HG03280 (cell line): ENCODE results near the gene AK4.
"Not testable (repeated sequence)": the region's sequence is repeated elsewhere in the genome, so short reads cannot be mapped to it uniquely, and the experiment has no call there.

ENCODE experiments used
- ATAC-seq: cut with Tn5 transposase; IDR thresholded peaks from one replicate; pipeline ENCODE4 v1.9.1; 2021; ENCODE audit warnings: mild to moderate bottlenecking, moderate library complexity; ENCODE audit not compliant: unreplicated experiment

Gene AK4

DNA sequence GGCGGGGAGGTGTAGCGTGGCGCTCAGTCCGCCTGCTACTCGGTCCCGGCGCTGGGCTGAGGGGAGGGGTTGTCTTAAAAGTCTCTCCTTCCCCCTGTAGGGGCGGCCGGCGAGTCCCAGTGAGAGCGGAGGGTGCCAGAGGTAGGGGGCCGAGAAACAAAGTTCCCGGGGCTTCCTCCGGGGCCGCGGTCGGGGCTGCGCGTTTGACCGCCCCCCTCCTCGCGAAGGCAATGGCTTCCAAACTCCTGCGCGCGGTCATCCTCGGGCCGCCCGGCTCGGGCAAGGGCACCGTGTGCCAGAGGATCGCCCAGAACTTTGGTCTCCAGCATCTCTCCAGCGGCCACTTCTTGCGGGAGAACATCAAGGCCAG is at the start of gene AK4:
TSS of gene AK4 (plus strand) at position 26 of the 370 bp plus-strand sequence. CDS start at position 231, 205 bp downstream.
- ATAC-seq = peak; percentile 11

DNA sequence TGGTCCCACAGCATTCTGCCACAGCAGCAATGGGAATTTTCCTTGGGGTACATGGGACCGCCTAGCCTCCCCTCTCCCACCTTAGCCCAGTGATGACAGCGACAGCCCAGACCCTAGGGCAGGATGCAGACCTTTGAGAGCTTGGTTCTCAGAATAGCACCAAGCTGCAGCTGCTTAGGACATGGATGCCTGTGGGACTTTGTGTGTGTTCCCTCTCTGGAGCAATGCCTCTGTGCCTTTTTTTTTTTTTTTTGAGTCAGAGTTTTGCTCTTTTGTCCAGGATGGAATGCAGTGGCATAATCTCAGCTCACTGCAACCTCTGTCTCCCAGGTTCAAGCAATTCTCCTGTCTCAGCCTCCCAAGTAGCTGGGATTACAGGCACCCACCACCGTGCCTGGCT is 44.2 kb upstream of the AK4 start:
- ATAC-seq = no peak

DNA sequence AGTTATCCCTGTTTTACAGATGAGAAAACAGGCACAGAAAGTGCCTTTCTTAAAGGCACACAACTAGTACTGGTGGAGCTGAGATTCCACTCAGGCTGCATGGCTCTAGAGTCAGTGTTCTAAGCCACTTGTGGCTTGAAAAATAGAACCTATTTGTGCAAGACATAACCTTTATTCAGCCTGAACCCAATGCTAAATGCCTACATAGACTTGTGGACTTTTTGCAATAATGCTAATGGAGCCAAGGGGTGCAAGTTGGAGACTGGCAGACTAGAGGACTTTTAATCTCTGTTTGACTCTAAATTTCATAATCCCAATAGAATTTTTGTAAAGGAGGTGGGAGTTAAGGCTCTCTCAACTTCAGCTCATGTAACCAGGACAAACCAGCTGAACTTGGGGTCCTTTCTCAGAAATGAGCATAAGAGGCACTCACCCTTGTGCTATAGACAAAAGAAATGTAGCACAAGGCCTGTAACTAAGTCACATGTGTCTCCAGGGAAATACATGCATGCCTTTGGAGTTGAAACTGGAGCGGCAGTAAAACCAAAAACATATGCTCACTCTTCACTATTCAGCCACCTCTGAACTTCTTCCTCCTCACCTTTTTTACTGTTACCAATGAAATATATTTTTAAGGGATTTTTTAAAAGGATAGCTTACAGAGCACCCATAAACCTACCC is 43.0 kb upstream of the AK4 start:
- no peak for ATAC-seq

GRCh38 chr1:65105596-65105995 is 42.4 kb upstream of the AK4 start:
- ATAC-seq = no peak

DNA sequence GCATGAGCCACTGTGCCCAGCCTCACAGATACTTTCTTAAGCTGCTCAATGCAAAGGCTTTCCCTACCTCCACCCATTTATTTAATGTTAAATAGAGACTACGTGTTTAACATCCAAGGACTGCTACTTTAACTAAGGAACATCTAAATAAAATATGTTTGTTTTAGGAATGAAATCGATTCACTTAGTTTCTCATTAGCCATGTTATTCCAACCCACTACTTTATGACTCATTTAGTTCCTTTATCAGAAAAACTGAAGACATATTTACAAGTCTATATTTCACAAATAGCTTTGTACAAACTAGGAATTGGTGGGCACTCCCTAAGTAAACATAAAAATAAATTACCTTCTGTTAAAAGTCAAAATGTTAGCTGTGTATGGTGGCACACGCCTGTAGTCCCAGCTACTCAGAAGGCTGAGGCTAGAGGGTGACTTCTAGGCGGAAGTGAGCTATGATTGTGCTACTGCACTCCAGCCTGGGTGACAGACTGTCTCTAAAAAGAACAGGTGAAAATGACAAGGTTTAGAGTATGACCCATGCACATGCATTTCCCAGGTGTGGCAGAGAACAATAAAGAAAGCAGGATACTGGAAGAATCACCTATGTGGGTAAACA is 39.9 kb upstream of the AK4 start:
- no peak for ATAC-seq

DNA sequence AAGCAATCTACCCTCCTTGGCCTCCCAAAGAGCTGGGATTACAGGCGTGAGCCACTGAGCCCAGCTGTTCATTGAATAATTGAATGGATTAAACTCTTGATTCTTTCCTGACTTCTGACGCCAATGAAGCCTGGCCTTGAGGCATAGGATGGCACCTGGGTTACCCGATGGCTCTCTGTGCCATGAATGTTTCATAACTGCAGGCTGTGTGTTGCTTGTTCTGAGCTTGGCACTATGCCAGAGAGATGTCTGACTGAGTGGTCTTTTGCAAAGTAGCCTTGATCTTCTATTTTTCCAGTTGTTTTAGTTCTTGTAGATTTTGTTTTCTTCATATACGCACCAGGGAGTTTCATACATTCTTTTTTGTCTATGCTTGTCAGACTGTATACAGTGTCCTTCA is 38.5 kb upstream of the AK4 start:
- no peak for ATAC-seq

DNA sequence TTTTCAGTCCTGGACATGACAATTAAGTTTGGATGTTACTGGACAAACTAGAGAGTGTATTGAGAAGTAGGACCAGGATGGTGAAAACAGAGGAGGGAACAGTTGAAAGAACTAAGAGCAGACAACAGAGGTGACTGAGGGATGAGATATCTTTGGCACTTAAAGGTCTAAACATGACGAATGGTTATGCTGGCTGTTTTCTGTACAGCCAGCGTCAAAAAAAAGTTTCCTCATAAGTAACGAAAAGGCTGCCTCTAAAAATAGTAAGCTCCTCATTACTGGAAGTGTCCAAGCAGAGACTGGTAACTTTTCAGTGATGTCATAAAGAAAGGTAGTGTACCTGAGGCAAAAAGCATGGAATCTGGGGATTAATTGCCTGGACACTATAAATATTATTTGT is 35.2 kb upstream of the AK4 start:
- no peak for ATAC-seq

GRCh38 chr1:65113298-65113697 is 34.7 kb upstream of the AK4 start:
- no peak for ATAC-seq

GRCh38 chr1:65114322-65114721 is 33.7 kb upstream of the AK4 start:
- no peak for ATAC-seq

DNA sequence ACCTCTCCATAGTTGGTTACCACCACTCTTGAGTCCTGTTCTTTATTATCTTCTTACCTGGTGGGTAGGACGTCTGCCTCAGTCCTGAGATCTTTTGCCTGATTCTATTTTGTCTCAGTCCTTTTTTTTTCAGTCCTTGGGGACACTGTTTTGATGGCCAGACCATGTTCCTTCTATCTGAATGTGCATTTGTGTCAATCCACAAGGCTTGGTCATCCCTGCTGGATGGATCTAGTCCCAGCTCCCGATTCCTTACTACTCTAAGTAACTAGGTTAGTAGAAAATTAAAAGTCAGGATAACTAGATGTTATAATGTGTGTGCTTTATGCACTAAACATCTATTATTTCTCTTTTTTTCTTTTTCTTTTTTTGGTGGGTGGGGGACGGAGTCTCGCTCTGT is 28.1 kb upstream of the AK4 start:
- ATAC-seq = no peak

- ATAC-seq = not testable (repeated sequence)
These were observed 18.9 kb upstream of the AK4 start for GRCh38 chr1:65129104-65129503.

- no peak for ATAC-seq
These were observed 9.5 kb upstream of the AK4 start for GRCh38 chr1:65138524-65138923.

DNA sequence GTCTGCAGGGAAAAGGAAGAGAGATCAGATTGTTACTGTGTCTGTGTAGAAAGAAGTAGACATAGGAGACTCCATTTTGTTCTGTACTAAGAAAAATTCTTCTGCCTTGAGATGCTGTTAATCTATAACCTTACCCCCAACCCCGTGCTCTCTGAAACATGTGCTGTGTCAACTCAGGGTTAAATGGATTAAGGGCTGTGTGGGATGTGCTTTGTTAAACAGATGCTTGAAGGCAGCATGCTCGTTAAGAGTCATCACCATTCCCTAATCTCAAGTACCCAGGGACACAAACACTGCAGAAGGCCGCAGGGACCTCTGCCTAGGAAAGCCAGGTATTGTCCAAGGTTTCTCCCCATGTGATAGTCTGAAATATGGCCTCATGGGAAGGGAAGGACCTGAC is 8.2 kb upstream of the AK4 start:
- ATAC-seq = not testable (repeated sequence)

DNA sequence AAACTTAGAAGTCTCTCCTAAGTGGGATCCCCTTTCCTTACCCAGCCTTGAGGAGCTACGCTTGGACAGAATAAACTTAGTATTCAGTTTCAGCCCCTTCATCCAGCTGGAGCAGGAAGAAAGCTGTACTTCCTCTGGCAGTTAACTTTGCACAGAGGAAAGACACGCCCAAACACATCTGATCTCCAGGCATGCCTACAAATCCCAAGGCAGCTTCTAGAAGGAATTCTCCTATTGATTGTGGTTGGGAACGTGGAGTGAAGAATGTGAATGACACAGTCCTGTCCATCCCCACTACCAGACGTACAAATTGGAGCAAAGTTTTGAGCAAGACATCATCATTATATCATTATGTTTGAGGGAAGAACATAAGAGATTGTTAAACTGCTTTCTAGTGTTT is 6.6 kb upstream of the AK4 start:
- no peak for ATAC-seq

- no peak for ATAC-seq
These were observed 6.1 kb upstream of the AK4 start for GRCh38 chr1:65141918-65142317.

GRCh38 chr1:65143112-65143658 is 4.8 kb upstream of the AK4 start:
- ATAC-seq = not testable (repeated sequence)

- no peak for ATAC-seq
These were observed 1.0 kb upstream of the AK4 start for GRCh38 chr1:65146908-65147423.

DNA sequence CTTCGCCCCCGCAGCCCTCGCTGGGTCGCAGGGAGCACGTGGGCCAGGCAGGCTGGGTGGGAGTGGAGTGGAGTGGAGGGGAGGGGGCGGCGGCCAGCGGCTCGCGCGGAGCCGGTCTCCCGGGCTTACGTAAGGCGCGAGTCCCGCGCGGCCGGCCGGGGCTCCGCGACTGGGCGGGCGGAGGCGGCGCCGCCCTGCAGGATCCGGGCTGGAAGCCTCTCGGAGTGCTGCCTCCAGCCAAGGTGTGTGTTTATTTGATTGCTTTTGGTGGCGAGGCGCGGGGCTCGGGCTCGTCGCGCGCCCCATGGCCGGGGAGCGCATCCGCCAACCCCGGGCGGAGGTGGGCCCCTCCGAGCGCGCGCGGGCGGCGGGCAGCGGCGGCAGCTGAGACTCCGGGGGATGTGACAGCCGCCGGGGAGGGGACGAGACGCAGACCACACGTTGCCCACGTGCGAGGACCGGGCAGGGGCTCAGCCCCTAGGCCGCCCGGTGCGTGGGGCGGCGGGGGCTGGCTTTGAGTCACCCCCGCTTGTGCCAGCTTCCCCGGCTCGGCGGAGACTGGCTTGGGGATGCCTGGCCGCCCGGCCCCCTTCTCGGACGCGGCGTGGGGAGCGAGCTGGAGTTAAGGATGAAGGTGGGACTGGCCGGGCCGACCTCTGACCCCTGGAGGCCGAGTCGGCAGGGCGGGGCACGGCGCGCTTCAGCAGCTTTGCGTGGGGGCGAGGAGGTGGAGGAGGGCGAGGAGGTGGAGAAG is 402 bp upstream of the AK4 start:
- peak; percentile 65 for ATAC-seq

GRCh38 chr1:65148548-65149350 is 746 bp downstream of the AK4 start:
- ATAC-seq = peak; percentile 65

DNA sequence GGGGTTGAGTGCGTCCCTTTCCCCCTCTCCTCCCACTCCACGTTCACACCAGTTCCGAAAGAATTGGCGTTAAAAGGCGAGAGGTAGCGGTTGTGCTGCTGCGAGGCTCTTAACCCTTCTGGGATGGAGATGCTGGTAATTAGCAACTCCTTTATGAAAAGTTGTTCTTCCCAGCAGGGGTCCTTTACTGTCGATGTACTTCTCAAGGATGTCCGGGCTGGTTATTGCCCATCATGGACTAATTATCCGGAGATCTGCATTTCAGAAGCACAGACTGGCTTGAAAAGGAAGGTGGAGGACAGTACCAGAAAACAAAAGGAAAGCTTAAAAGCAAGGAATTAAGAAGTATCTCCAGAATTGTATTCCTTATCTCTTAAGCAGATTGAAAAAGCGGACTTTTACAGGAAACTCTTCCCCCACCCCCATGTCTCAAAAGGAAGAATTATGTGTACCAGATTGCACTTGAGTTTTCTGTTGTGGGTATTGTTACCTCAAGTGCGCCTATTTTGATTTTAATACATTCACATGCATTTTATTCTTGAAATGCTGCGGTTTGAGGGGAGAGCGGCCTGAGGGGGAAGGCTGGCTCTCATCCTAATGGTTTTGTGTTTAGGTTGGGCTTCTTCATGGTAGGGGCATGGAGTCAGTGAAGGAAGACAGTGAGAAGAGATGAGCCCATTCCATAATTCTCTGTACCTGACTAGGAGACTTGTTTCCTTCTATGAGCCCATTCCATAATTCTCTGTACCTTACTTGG is 1.5 kb downstream of the AK4 start:
- ATAC-seq = no peak
